Peyer's patch (tissue), 4 donors: ENCODE data around the gene DOK6.

Experiments used
- CTCF ChIP-seq, 6 experiments: fragments of 450-650 bp in 4 of 6; fragments of 200-600 bp in 2 of 6; sonication (generic) in 1 of 6; IDR thresholded peaks; one replicate each; pipeline ENCODE4 v1.5.1; 2017 to 2019; ENCODE audit warnings: antibody characterized with exemption in 6 of 6, mild to moderate bottlenecking in 3 of 6, moderate library complexity in 1 of 6
- POLR2A ChIP-seq, 2 donors: fragments of 450-650 bp; IDR thresholded peaks; one replicate each; pipeline ENCODE4 v1.5.1; 2017; ENCODE audit warnings: antibody characterized with exemption in 2 of 2, mild to moderate bottlenecking in 2 of 2, moderate library complexity in 2 of 2

GRCh38 chr18:69487488-69488394 is 87.1 kb downstream of the DOK6 start:
- TF ChIP-seq CTCF (IDR thresholded peaks at IDR 0.05), result no peak
- no peak for TF ChIP-seq POLR2A (IDR thresholded peaks at IDR 0.05)
